NOMO-1 treated with DMSO at 0.1 percent for 48 hours (cell line): ENCODE results near the gene MED12L.

Experiments used
- DNase-seq: peaks from one replicate; lab custom pipeline; 2025; ENCODE audit not compliant: unreplicated experiment; lab: John Stamatoyannopoulos, UW

The MED12L gene

GRCh38 chr3:151087648-151088047 lies 2.2 kb downstream of the MED12L start:
- no peak for DNase-seq

- no peak for DNase-seq
Observed at GRCh38 chr3:151091685-151092345, 6.4 kb downstream of the MED12L start.

GRCh38 chr3:151093148-151093547 lies 7.7 kb downstream of the MED12L start:
- DNase-seq: no peak

- no peak for DNase-seq
Observed at GRCh38 chr3:151093905-151094304, 8.4 kb downstream of the MED12L start.

- no peak for DNase-seq
Observed at GRCh38 chr3:151096716-151097115, 11.3 kb downstream of the MED12L start.

GRCh38 chr3:151100076-151100475 lies 14.6 kb downstream of the MED12L start:
- no peak for DNase-seq

GRCh38 chr3:151101270-151101969 lies 16.0 kb downstream of the MED12L start:
- no peak for DNase-seq

- no peak for DNase-seq
Observed at GRCh38 chr3:151106311-151106710, 20.8 kb downstream of the MED12L start.

GRCh38 chr3:151107177-151107576 lies 21.7 kb downstream of the MED12L start:
- no peak for DNase-seq

GRCh38 chr3:151107701-151108100 lies 22.2 kb downstream of the MED12L start:
- no peak for DNase-seq

- DNase-seq: no peak
Observed at GRCh38 chr3:151109286-151109800, 23.9 kb downstream of the MED12L start.

GRCh38 chr3:151112731-151113130 lies 27.3 kb downstream of the MED12L start:
- no peak for DNase-seq

GRCh38 chr3:151113343-151113742 lies 27.9 kb downstream of the MED12L start:
- no peak for DNase-seq

GRCh38 chr3:151117047-151117446 lies 31.6 kb downstream of the MED12L start:
- DNase-seq: no peak

- no peak for DNase-seq
Observed at GRCh38 chr3:151119188-151119587, 33.7 kb downstream of the MED12L start.

GRCh38 chr3:151120409-151120808 lies 34.9 kb downstream of the MED12L start:
- no peak for DNase-seq

- DNase-seq: no peak
Observed at GRCh38 chr3:151121016-151121415, 35.6 kb downstream of the MED12L start.

- no peak for DNase-seq
Observed at GRCh38 chr3:151123827-151124226, 38.4 kb downstream of the MED12L start.

GRCh38 chr3:151124476-151124875 lies 39.0 kb downstream of the MED12L start:
- DNase-seq: no peak

- DNase-seq: no peak
Observed at GRCh38 chr3:151130428-151130827, 45.0 kb downstream of the MED12L start.

GRCh38 chr3:151133175-151133574 lies 47.7 kb downstream of the MED12L start:
- no peak for DNase-seq

- no peak for DNase-seq
Observed at GRCh38 chr3:151133917-151134450, 48.5 kb downstream of the MED12L start.
